Stimulated activated effector memory CD8-positive, alpha-beta T cell treated with anti-CD3 and anti-CD28 coated beads, Interleukin-12 subunit alpha, Interleukin-12 subunit beta, amount 100 ng/mL, for 72 hours (primary cell): ENCODE measurements around the gene EGFR.
"Not testable (repeated sequence)": the region's sequence is repeated elsewhere in the genome, so short reads cannot be mapped to it uniquely, and the experiment has no call there.

ENCODE experiments used
- ATAC-seq: fragments of 150-1000 bp; cut with Tn5 transposase; 2 replicates; pipeline ENCODE4 v1.10.0; 2021
- DNase-seq, 2 donors: peaks; one replicate each; pipeline ENCODE4 v3.0.0; 2021 to 2022; ENCODE audit warnings: low spot score in 2 of 2
- H3K27ac Mint-ChIP-seq: one replicate; pipeline ENCODE4 v1.8.0; 2022; ENCODE audit warnings: mild to moderate bottlenecking, mixed read lengths
- H3K36me3 Mint-ChIP-seq: one replicate; pipeline ENCODE4 v1.8.0; 2022; ENCODE audit warnings: mild to moderate bottlenecking, mixed read lengths
- H3K4me1 Mint-ChIP-seq: one replicate; pipeline ENCODE4 v1.8.0; 2022; ENCODE audit warnings: mixed read lengths
- H3K4me3 Mint-ChIP-seq: one replicate; pipeline ENCODE4 v1.8.0; 2022; ENCODE audit warnings: mild to moderate bottlenecking, mixed read lengths
- H3K9me3 Mint-ChIP-seq: one replicate; pipeline ENCODE4 v1.8.0; 2022; ENCODE audit warnings: mixed read lengths

Gene EGFR

DNA sequence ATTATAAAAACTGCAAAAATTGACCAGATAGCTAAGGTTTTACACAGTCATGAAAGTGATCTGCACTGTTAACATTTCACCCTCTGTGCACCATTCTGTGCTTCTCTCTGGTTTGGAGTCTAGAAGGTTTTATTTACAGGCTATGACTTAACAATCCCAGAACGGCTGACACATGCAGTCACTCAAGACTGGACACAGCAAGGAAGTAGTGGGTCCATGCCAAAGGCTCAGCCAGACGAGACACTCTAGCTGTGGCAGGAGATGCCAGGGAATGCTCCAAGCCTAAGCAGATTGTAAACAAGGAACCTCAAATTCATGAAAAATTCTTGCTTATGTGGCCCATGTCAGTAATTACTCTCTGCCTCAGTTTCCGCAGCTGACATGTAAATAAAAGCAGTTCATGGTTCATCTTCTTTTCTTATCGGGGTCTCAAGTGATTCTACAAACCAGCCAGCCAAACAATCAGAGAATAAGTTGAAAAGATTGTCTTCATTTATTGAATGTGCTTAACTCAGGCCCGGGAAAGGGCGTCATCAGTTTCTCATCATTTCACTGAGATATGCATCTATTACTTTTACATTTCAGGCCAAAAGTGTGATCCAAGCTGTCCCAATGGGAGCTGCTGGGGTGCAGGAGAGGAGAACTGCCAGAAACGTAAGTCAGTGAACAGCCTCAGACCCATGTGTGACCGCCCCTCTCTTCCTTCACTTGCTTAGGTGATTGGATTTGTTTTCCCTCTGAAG, 132.1 kb downstream of the EGFR start:
- H3K4me3 Mint-ChIP-seq, result no peak overlapping the region
- H3K4me1 Mint-ChIP-seq, result no peaks in the 10 kb centered on the region
- ATAC-seq (no peak), DNase-seq (no peak)
- peaks cover 4% of the 10 kb centered on the region for H3K9me3 Mint-ChIP-seq
- H3K36me3 Mint-ChIP-seq, result no peaks in the 10 kb centered on the region
- no peak overlapping the region for H3K27ac Mint-ChIP-seq

DNA sequence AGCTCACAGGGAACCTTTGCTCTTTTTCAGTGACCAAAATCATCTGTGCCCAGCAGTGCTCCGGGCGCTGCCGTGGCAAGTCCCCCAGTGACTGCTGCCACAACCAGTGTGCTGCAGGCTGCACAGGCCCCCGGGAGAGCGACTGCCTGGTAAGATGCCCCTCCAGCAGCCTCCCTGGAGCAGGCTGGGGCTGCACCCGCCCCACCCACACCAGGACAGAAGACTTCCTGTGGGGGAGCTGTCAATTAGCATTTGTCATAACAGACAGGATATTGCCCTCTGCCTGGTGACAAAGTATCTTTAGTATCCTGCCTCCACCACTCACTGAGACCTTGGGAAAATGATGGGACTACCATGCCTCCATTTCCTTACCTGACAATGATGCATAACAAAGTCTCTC, 133.7 kb downstream of the EGFR start:
- H3K9me3 Mint-ChIP-seq, result peaks cover 4% of the 10 kb centered on the region

DNA sequence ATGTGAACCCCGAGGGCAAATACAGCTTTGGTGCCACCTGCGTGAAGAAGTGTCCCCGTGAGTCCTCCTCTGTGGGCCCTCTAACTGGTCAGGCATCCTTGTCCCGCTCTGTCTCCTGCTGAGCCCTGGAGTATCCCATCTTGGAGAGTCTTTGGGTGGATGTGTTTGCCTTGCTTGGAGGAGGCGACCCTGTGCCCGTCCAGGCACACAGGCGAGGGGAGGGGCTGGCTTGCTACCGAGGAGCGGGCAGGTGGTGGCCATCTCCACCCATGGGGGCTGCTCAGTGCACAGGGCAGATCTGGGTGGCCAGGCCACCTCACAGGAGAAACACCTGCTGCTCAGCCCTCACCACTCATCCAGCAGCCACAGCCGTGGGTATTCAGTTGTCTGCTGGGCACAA, 135.3 kb downstream of the EGFR start:
- ATAC-seq, result no peak
- DNase-seq, result no peak
- Mint-ChIP-seq H3K4me3 (no peak overlapping the region), H3K9me3 (no peaks in the 10 kb centered on the region), H3K4me1 (peaks cover 5% of the 10 kb centered on the region), H3K36me3 (no peaks in the 10 kb centered on the region), H3K27ac (no peak overlapping the region)

More for the DNA sequence above, 133.7 kb downstream of the EGFR start:
- no peak for ATAC-seq
- H3K4me3 Mint-ChIP-seq, result no peak overlapping the region
- peaks cover 5% of the 10 kb centered on the region for H3K4me1 Mint-ChIP-seq
- no peaks in the 10 kb centered on the region for H3K36me3 Mint-ChIP-seq
- H3K27ac Mint-ChIP-seq, result no peak overlapping the region
- no peak for DNase-seq

DNA sequence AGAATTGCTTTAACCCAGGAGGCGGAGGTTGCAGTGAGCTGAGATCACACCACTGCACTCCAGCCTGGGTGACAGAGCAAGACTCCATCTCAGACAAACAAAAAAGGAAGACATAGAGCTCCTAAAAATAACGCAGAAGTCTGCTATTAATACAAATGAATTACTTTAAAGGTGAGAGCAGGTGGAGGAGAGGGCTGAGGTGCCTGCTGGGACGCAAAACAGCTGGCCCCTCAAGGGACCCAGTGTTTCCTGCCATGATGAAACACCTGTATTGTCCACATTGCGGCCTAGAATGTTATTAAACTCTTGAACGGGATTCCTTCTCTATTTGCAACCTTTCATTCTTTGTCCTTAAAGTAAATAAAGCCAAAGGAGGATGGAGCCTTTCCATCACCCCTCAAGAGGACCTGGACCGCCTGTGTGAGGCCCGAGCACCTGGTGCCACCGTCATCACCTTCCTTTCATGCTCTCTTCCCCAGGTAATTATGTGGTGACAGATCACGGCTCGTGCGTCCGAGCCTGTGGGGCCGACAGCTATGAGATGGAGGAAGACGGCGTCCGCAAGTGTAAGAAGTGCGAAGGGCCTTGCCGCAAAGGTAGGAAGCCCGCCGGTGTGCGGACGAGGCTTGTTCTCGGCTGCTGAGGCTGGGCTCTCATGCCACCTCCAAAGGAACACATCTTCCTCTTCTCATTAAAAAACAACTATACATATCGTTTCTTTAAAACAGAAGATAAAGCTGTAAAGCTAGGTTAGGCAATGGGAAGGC, 136.7 kb downstream of the EGFR start:
- Mint-ChIP-seq H3K27ac (no peak overlapping the region), H3K36me3 (no peaks in the 10 kb centered on the region), H3K9me3 (no peaks in the 10 kb centered on the region), H3K4me1 (peaks cover 5% of the 10 kb centered on the region), H3K4me3 (no peak overlapping the region)
- no peak for ATAC-seq
- no peak for DNase-seq

DNA sequence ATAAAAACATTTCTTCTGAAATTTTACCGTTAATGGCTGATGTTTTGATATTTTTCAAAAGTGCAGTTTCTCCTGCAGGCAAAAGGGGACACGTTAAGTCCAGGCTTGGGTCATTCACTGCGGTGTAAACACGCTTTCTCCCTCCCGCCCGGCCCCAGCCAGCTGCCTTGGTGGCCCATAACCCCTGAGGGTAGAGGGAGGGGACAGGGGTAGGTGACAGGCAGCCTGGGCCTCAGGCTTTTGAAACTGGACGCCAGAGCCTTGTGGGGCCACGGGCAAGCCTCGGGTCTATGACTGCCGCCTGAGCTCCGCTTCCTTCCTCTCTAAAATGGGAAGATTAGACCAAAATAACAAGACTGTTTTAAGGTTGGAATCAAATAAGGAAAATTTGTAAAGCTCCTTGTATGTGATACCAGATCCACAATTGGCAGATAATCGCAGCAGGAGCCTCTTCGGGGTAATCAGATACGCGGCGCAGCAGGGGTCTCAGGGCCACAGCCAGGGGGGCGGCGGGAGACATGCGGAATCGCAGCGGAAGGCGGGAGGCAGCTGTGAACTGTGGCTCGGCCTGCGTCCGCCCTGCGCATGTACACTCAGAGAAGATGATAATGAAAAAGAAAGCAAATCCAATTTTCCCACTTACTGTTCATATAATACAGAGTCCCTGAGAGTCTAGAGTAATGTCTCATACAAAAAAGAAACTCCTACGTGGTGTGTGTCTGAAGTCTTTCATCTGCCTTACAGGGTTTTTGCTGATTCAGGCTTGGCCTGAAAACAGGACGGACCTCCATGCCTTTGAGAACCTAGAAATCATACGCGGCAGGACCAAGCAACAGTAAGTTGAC, 138.3 kb downstream of the EGFR start:
- ATAC-seq, result no peak
- no peak for DNase-seq
- H3K27ac Mint-ChIP-seq, result no peak overlapping the region
- H3K9me3 Mint-ChIP-seq, result no peaks in the 10 kb centered on the region
- peaks cover 5% of the 10 kb centered on the region for H3K4me1 Mint-ChIP-seq
- no peaks in the 10 kb centered on the region for H3K36me3 Mint-ChIP-seq
- no peak overlapping the region for H3K4me3 Mint-ChIP-seq

DNA sequence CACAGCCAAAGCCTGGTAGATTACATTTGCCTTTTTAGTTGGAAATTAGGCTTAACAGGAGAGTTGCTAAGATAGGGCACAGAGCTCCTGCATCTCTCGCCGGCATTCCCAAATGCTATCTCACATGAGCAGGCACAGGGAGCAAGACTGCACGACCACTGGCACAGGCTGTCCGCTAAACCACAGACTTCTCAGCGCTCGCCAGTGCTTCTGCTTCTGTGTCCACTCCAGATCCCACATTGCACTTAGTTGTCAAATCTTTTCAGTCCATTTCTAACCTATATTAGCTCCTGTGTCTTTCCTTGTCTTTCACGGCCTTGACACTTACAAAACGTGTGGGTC, 138.9 kb downstream of the EGFR start:
- H3K4me3 Mint-ChIP-seq, result no peak overlapping the region
- ATAC-seq (no peak), DNase-seq (no peak)
- H3K36me3 Mint-ChIP-seq, result no peaks in the 10 kb centered on the region
- H3K9me3 Mint-ChIP-seq, result no peaks in the 10 kb centered on the region
- H3K4me1 Mint-ChIP-seq, result peaks cover 5% of the 10 kb centered on the region
- no peak overlapping the region for H3K27ac Mint-ChIP-seq

DNA sequence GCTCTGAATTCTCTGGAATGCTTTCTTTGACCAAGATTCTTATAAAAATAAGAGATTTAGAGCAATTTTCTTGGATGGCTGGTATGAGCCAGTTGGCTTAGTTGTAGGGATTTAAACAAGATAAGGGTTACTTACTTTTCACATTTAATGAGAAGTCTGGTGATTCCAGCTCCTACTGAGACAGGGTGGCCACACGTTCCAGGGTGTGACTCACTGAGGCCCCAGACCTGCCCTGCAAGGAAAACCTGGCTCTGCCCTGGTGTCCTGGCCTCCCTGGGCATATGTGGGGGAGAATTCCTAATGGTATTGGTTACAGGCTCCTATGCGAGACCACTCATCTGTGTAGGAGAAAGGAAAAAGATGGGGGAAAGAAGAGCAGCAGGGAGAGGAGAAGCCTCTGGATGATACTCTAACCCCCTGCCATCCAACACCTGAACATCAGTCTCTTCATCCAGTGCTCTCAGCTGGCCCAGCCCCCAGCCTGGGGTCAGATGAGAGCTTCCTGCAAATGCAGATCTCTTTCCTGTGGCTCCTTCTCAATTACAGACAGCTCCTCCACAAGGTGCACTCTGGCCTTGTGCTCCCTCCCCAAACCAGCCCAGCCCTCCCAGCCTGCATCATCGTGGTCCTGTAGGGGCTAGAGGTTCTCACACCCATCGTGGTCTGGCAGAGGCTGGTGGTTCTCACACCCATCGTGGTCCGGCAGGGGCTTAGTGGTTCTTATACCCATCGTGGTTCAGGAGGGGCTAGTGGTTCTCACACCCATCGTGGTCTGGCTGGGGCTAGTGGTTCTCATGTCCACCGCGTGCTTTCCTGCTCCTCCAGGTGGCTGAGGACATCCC, 139.9 kb downstream of the EGFR start:
- Mint-ChIP-seq H3K4me3 (no peak overlapping the region), H3K9me3 (no peaks in the 10 kb centered on the region), H3K36me3 (no peaks in the 10 kb centered on the region), H3K4me1 (peaks cover 5% of the 10 kb centered on the region), H3K27ac (no peak overlapping the region)
- ATAC-seq (no peak), DNase-seq (no peak)

DNA sequence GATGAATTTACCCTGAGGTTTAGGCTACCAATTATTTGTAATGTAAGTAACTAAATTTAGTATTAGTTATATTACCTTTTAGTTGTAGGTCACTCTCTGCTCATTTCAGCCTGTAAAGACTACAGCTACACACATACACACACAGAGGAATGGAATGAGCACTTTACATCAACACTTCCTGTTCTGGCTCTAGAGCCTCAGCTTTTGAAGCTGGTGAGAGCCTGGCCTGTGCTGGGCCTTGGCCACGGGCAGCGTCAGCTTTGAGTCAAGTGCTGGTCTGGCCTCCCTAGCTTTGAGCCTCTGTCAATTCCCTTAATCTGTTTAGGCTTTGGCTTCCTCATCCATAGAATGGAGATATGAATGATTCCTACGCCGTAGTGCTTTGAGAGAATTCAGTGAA, 141.7 kb downstream of the EGFR start:
- Mint-ChIP-seq H3K4me3 (no peak overlapping the region), H3K9me3 (no peaks in the 10 kb centered on the region), H3K4me1 (peaks cover 5% of the 10 kb centered on the region), H3K36me3 (no peaks in the 10 kb centered on the region), H3K27ac (no peak overlapping the region)
- ATAC-seq, result no peak
- DNase-seq, result no peak

DNA sequence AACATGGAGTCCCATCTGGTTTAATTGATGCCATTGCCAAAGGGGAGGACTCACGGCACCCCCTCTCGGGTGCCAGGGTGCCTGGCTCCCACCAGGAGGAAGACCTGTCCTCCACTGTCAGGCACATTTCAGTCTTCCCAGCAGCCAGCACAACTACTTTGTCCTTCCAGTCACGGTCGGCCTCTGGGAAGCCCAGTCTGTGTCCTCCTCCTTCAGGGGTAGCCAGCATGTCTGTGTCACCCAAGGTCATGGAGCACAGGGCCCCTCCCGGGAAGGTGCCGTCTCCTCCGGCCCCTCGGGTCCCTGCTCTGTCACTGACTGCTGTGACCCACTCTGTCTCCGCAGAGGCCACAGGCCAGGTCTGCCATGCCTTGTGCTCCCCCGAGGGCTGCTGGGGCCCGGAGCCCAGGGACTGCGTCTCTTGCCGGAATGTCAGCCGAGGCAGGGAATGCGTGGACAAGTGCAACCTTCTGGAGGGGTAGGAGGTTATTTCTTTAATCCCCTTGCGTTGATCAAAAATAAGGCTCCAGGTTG, 142.4 kb downstream of the EGFR start:
- peaks cover under 1% of the 10 kb centered on the region for H3K9me3 Mint-ChIP-seq
- H3K27ac Mint-ChIP-seq, result no peak overlapping the region
- peaks cover 5% of the 10 kb centered on the region for H3K4me1 Mint-ChIP-seq
- peak; percentile 19 for ATAC-seq
- H3K36me3 Mint-ChIP-seq, result peaks cover under 1% of the 10 kb centered on the region
- no peak overlapping the region for H3K4me3 Mint-ChIP-seq
- no peak for DNase-seq

DNA sequence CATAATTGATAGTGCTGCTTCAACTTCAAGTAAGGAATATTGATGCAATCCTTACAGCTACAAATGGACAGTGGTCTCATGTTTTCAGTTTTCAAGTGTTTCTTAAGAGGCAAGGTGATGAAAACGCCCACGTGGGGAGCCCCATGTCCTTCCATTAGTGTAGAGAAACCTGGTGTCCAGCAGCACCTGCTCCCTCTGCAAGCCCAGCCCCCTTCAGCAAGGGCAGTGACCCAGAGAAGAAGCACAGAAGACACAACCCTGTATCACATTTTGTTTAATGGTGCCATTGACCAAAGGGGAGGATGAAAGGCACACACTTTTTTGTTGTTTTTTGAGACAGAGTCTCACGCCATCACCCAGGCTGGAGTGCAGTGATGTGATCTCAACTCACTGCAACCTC, 143.7 kb downstream of the EGFR start:
- Mint-ChIP-seq H3K36me3 (peaks cover 13% of the 10 kb centered on the region), H3K27ac (no peak overlapping the region), H3K4me1 (peaks cover 10% of the 10 kb centered on the region), H3K4me3 (no peak overlapping the region), H3K9me3 (peaks cover 8% of the 10 kb centered on the region)
- DNase-seq, result no peak
- no peak for ATAC-seq

DNA sequence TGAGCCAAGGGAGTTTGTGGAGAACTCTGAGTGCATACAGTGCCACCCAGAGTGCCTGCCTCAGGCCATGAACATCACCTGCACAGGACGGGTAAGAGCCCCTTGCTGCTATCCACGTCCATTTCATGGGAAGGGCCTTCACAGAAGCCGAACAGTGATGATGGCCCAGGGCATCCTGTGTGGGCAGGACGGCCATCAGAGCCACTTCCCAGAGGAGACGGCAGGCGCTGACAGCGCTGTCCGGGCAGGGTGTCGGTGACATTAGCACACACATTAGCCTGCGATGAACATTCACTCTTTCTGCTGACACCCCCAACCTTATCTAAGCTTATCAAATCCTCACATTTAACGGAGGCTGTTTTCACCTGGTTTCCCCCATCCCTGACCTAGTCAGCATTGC, 144.9 kb downstream of the EGFR start:
- H3K4me1 Mint-ChIP-seq, result peaks cover 12% of the 10 kb centered on the region
- no peak for ATAC-seq
- no peak overlapping the region for H3K4me3 Mint-ChIP-seq
- no peak overlapping the region for H3K27ac Mint-ChIP-seq
- no peak for DNase-seq
- H3K9me3 Mint-ChIP-seq, result peaks cover 8% of the 10 kb centered on the region
- peaks cover 17% of the 10 kb centered on the region for H3K36me3 Mint-ChIP-seq

DNA sequence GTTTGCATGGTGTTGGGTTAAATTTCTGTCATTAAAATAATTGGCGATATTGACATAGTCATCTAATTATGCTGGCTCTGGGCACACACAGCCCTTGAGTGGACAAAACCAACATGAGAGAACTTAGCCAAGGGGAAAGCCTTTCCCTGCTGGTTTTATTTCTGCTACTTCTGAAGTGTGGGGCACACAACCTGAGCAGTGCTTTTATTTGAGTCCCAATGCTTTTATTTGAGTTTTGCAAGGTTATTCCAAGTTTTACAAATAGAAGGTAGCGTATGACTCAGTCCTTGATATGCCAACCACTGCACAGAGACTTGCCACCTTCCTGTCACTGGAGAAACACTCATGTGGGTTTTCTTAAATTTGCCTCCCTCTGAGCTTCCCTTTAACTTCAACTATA, 145.7 kb downstream of the EGFR start:
- H3K36me3 Mint-ChIP-seq, result peaks cover 17% of the 10 kb centered on the region
- H3K9me3 Mint-ChIP-seq, result peaks cover 8% of the 10 kb centered on the region
- no peak overlapping the region for H3K27ac Mint-ChIP-seq
- ATAC-seq, result no peak
- no peak for DNase-seq
- H3K4me3 Mint-ChIP-seq, result no peak overlapping the region
- H3K4me1 Mint-ChIP-seq, result peaks cover 12% of the 10 kb centered on the region

DNA sequence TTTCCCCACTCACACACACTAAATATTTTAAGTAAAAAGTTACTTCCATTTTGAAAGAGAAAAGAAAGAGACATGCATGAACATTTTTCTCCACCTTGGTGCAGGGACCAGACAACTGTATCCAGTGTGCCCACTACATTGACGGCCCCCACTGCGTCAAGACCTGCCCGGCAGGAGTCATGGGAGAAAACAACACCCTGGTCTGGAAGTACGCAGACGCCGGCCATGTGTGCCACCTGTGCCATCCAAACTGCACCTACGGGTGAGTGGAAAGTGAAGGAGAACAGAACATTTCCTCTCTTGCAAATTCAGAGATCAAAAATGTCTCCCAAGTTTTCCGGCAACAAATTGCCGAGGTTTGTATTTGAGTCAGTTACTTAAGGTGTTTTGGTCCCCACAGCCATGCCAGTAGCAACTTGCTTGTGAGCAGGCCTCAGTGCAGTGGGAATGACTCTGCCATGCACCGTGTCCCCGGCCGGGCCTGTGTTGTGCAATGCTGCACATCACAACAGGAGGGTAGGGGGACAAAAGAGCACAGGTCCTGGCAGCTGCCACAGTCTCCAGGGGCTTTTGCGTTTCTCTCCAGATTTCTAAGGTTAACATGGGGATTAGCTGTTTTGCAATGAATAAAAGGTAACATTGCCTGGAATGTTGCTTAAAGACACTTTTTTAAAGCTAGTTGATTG, 146.5 kb downstream of the EGFR start:
- Mint-ChIP-seq H3K4me3 (no peak overlapping the region), H3K4me1 (peaks cover 12% of the 10 kb centered on the region), H3K9me3 (peaks cover 8% of the 10 kb centered on the region), H3K27ac (no peak overlapping the region), H3K36me3 (peaks cover 17% of the 10 kb centered on the region)
- no peak for DNase-seq
- no peak for ATAC-seq

DNA sequence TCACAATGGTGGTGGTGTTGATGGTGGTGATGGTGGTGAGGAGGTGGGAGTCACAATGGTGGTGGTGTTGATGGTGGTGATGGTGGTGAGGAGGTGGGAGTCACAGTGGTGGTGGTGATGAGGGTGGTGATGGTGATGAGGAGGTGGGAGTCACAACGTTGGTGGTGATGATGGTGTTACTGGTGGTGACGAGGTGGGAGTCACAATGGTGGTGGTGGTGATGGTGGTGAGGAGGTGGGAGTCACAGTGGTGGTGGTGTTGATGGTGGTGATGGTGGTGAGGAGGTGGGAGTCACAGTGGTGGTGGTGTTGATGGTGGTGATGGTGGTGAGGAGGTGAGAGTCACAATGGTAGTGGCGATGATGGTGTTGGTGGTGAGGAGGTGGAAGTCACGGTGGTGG, 148.5 kb downstream of the EGFR start:
- Mint-ChIP-seq H3K27ac (peak overlapping the region; percentile 69), H3K4me1 (peaks cover 12% of the 10 kb centered on the region), H3K36me3 (peaks cover 17% of the 10 kb centered on the region)
- not testable (repeated sequence) for DNase-seq, H3K9me3 Mint-ChIP-seq, H3K4me3 Mint-ChIP-seq
- peak; percentile 61 for ATAC-seq
